Testis (tissue), 2 donors: ENCODE measurements around the gene ARHGAP26.

Experiments
- POLR2A ChIP-seq: fragments of 450-650 bp; IDR thresholded peaks from one replicate; pipeline ENCODE4 v1.6.1; 2017; ENCODE audit warnings: antibody characterized with exemption, mild to moderate bottlenecking, moderate library complexity
- TF ChIP-seq, protein P1 (sequence below), 3 experiments: fragments of 450-650 bp in 2 of 3; fragments of 200-600 bp in 1 of 3; sonication (generic) in 1 of 3; IDR thresholded peaks; one replicate each; pipeline ENCODE4 v1.5.1; 2016 to 2019; ENCODE audit warnings: antibody characterized with exemption in 3 of 3, mild to moderate bottlenecking in 2 of 3, moderate library complexity in 1 of 3

DNA sequence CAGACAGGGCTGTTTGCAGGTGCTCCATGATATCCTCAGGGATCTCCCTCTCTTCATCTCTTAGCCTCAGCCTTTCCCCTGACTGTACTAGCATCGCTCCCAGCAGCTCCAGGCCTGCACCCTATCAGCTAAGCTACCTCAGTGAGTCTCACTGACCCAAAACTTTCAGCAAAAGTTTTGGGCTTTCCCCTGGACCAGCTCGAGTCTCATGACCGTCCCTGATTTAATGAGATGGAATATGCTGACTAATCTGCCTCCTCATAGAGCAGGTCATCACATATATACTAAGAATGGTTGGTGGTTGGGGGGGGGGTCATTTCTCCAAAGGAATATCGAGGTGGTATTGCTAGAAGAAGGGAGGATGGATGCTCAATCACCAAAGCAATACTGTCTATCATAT is 481.8 kb downstream of the ARHGAP26 start:
- TF ChIP-seq POLR2A = no peak
- TF ChIP-seq, protein P1, sequence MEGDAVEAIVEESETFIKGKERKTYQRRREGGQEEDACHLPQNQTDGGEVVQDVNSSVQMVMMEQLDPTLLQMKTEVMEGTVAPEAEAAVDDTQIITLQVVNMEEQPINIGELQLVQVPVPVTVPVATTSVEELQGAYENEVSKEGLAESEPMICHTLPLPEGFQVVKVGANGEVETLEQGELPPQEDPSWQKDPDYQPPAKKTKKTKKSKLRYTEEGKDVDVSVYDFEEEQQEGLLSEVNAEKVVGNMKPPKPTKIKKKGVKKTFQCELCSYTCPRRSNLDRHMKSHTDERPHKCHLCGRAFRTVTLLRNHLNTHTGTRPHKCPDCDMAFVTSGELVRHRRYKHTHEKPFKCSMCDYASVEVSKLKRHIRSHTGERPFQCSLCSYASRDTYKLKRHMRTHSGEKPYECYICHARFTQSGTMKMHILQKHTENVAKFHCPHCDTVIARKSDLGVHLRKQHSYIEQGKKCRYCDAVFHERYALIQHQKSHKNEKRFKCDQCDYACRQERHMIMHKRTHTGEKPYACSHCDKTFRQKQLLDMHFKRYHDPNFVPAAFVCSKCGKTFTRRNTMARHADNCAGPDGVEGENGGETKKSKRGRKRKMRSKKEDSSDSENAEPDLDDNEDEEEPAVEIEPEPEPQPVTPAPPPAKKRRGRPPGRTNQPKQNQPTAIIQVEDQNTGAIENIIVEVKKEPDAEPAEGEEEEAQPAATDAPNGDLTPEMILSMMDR (IDR thresholded peaks at IDR 0.05) = no peak
